ENCODE measurements around the gene ENTPD6.

Gene ENTPD6

DNA sequence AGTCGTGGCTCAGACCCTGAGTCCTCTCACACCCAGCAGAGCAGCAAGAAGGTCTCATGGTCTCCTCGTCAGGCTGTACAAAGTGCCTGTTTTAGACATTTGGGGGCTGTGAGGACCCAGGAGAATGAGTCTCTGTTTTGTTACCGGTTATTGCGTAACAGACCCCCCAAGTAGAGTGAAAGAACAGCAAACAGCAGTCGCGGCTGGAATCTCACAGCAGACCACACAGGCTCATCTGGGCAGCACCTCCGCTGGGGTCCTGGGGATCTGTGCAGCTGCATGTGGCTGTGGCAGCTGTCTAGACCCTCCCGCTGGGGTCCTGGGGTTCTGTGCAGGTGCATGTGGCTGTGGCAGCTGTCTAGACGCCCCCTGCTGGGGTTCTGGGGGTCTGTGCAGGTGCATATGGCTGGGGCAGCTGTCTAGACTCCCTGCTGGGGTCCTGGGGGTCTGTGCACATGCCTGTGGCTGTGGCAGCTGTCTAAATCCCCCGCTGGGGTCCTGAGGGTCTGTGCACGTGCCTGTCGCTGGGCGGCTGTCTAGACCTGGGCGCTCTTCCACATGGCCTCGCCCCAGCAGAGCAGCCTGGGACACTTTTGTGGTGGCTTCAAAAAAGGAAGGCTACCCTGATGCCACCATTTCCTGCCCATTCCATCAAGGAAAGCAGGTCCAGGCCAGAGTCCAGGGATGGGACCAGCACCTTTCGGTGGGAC, 24.7 kb downstream of the ENTPD6 start:
- no peak overlapping the region for H4K5ac ChIP-seq (ENCODE audit: low read length)
- no peak overlapping the region for H4K8ac ChIP-seq (ENCODE audit: low read depth, low read length)
- no peak overlapping the region for H3K4me2 ChIP-seq (ENCODE audit: low read length)
- H3K23ac ChIP-seq (ENCODE audit: low read length) = no peak overlapping the region
- H2BK5ac ChIP-seq (ENCODE audit: low read length) = no peak overlapping the region
- no peak overlapping the region for H2BK120ac ChIP-seq (ENCODE audit: low read depth, low read length)
- no peaks in the 10 kb centered on the region for H3K27me3 ChIP-seq (ENCODE audit: insufficient read depth, low read length, poor library complexity)
- DNase-seq = no peak
- H3K4ac ChIP-seq (ENCODE audit: low read depth, low read length) = no peak overlapping the region
- no peak overlapping the region for H3K18ac ChIP-seq (ENCODE audit: low read length)
- no peaks in the 10 kb centered on the region for H3K36me3 ChIP-seq (ENCODE audit: control insufficient read depth, insufficient read depth, low read length)
- no peak overlapping the region for H3K56ac ChIP-seq (ENCODE audit: low read length)
- H3K4me3 ChIP-seq (ENCODE audit: low read length) = no peak overlapping the region
- no peaks in the 10 kb centered on the region for H3K79me2 ChIP-seq (ENCODE audit: control insufficient read depth, insufficient read depth, low read length)
- WGBS (ENCODE audit: extremely low coverage, insufficient coverage, low lambda C conversion rate) = no CpG with 5 or more reads among the region's 16 CpGs
- peaks cover 4% of the 10 kb centered on the region for H3K4me1 ChIP-seq (ENCODE audit: control insufficient read depth, low read depth, low read length)
- H3K27ac ChIP-seq (ENCODE audit: low read depth, low read length) = no peak overlapping the region
- no peak overlapping the region for H2AK5ac ChIP-seq (ENCODE audit: low read length)
- H2BK15ac ChIP-seq (replicated peaks; ENCODE audit: low read depth) = no peak overlapping the region
- H3K9ac ChIP-seq (ENCODE audit: low read length) = no peak overlapping the region
- no peaks in the 10 kb centered on the region for H3K79me1 ChIP-seq (ENCODE audit: low read length)

DNA sequence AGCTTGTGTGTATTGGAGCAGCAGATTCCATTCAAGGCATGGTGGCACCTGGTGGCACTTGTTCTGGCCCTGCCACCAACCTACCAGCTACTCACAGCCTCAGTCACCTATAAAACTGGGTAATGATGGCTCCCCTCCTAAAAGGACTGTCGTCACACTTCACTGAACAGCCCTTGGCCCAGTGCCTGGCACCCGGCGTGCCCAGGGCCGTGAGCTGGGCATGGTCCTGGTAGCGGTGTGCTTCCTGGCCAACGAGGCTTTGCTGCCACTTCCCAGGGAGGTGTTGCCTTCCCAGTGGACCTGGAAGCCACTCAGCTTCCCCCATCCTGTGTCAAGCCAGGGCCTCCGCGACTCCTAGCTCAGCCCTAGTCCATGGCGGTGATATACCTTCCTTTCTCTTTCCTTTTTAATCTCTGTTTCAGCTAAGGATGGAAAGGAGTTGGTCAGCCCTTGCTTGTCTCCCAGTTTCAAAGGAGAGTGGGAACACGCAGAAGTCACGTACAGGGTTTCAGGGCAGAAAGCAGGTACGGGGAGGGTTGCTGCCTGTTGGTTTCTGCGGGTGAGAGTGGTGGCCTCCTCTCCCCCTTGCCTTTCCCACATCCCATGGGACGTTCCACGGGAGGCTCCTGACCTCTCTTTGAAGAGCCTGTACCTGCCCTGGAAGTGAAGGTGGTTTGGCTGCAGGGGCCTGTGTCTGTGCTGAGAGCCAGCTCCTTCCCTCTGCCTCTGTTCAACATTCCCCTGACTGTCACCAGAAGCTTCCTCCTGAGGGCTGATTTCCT, 25.5 kb downstream of the ENTPD6 start:
- H3K56ac ChIP-seq (ENCODE audit: low read length) = no peak overlapping the region
- no peak overlapping the region for H2BK120ac ChIP-seq (ENCODE audit: low read depth, low read length)
- H3K79me1 ChIP-seq (ENCODE audit: low read length) = no peaks in the 10 kb centered on the region
- H3K27me3 ChIP-seq (ENCODE audit: insufficient read depth, low read length, poor library complexity) = no peaks in the 10 kb centered on the region
- WGBS (ENCODE audit: extremely low coverage, insufficient coverage, low lambda C conversion rate) = no CpG with 5 or more reads among the region's 15 CpGs
- H3K4me1 ChIP-seq (ENCODE audit: control insufficient read depth, low read depth, low read length) = peaks cover 4% of the 10 kb centered on the region
- no peak overlapping the region for H3K4ac ChIP-seq (ENCODE audit: low read depth, low read length)
- no peak overlapping the region for H3K27ac ChIP-seq (ENCODE audit: low read depth, low read length)
- no peak overlapping the region for H2AK5ac ChIP-seq (ENCODE audit: low read length)
- H3K79me2 ChIP-seq (ENCODE audit: control insufficient read depth, insufficient read depth, low read length) = no peaks in the 10 kb centered on the region
- no peak overlapping the region for H2BK5ac ChIP-seq (ENCODE audit: low read length)
- no peaks in the 10 kb centered on the region for H3K36me3 ChIP-seq (ENCODE audit: control insufficient read depth, insufficient read depth, low read length)
- no peak overlapping the region for H3K4me3 ChIP-seq (ENCODE audit: low read length)
- no peak overlapping the region for H3K9ac ChIP-seq (ENCODE audit: low read length)
- H4K8ac ChIP-seq (ENCODE audit: low read depth, low read length) = no peak overlapping the region
- DNase-seq = no peak
- no peak overlapping the region for H4K5ac ChIP-seq (ENCODE audit: low read length)
- H3K23ac ChIP-seq (ENCODE audit: low read length) = no peak overlapping the region
- no peak overlapping the region for H3K18ac ChIP-seq (ENCODE audit: low read length)
- no peak overlapping the region for H3K4me2 ChIP-seq (ENCODE audit: low read length)
- no peak overlapping the region for H2BK15ac ChIP-seq (replicated peaks; ENCODE audit: low read depth)

DNA sequence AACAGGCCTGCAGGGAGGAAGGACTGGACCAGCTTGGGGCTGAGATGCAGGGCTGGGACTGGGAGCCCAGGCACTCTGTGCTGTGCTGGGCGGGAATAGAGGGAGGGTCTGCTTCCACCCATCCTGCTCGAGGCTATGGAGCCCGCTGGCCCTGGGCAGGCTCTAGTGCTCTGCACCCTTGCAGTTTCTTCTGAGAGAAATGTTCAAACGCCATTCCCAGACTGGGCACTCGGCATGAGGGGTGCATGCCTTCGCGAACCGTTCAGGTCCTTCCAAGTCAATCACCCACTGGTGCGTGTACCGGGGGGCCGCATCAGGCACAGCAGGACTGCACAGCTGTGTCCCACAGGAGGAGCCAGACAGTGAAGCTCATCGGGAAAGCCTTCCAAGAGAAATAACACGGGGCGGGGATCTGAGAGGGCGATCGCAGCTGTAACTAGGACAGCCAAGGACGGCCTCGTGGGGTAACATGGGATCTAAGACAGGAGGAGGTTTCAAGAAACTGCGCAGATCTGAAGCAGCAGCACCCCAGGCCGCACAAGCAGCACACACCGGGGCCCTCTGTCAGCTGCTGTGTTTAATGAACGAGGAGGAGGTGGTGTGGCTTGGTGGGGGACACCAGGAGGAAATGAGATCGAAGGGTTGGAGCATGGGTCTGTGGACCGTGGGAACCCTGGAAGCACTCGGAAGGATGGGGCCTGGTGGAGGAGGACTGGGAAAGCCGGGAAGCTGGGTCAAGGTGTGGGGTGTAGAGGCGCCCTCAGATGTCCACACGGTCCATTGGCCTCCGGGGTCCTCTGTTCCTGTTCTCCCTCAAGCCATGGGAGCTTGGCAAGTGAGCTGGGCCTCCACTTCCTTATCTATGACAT, 26.3 kb downstream of the ENTPD6 start:
- DNase-seq = no peak
- H3K27me3 ChIP-seq (ENCODE audit: insufficient read depth, low read length, poor library complexity) = no peaks in the 10 kb centered on the region
- no peaks in the 10 kb centered on the region for H3K79me1 ChIP-seq (ENCODE audit: low read length)
- H3K4me2 ChIP-seq (ENCODE audit: low read length) = no peak overlapping the region
- no peak overlapping the region for H3K4ac ChIP-seq (ENCODE audit: low read depth, low read length)
- H4K8ac ChIP-seq (ENCODE audit: low read depth, low read length) = no peak overlapping the region
- no peak overlapping the region for H3K27ac ChIP-seq (ENCODE audit: low read depth, low read length)
- H2BK15ac ChIP-seq (replicated peaks; ENCODE audit: low read depth) = no peak overlapping the region
- H3K9ac ChIP-seq (ENCODE audit: low read length) = no peak overlapping the region
- no peak overlapping the region for H3K4me3 ChIP-seq (ENCODE audit: low read length)
- no peak overlapping the region for H3K18ac ChIP-seq (ENCODE audit: low read length)
- H2BK120ac ChIP-seq (ENCODE audit: low read depth, low read length) = no peak overlapping the region
- no peaks in the 10 kb centered on the region for H3K36me3 ChIP-seq (ENCODE audit: control insufficient read depth, insufficient read depth, low read length)
- no peak overlapping the region for H3K56ac ChIP-seq (ENCODE audit: low read length)
- H3K79me2 ChIP-seq (ENCODE audit: control insufficient read depth, insufficient read depth, low read length) = no peaks in the 10 kb centered on the region
- no CpG with 5 or more reads among the region's 29 CpGs for WGBS (ENCODE audit: extremely low coverage, insufficient coverage, low lambda C conversion rate)
- H2AK5ac ChIP-seq (ENCODE audit: low read length) = no peak overlapping the region
- H3K4me1 ChIP-seq (ENCODE audit: control insufficient read depth, low read depth, low read length) = peaks cover 4% of the 10 kb centered on the region
- no peak overlapping the region for H4K5ac ChIP-seq (ENCODE audit: low read length)
- H3K23ac ChIP-seq (ENCODE audit: low read length) = no peak overlapping the region
- H2BK5ac ChIP-seq (ENCODE audit: low read length) = no peak overlapping the region

DNA sequence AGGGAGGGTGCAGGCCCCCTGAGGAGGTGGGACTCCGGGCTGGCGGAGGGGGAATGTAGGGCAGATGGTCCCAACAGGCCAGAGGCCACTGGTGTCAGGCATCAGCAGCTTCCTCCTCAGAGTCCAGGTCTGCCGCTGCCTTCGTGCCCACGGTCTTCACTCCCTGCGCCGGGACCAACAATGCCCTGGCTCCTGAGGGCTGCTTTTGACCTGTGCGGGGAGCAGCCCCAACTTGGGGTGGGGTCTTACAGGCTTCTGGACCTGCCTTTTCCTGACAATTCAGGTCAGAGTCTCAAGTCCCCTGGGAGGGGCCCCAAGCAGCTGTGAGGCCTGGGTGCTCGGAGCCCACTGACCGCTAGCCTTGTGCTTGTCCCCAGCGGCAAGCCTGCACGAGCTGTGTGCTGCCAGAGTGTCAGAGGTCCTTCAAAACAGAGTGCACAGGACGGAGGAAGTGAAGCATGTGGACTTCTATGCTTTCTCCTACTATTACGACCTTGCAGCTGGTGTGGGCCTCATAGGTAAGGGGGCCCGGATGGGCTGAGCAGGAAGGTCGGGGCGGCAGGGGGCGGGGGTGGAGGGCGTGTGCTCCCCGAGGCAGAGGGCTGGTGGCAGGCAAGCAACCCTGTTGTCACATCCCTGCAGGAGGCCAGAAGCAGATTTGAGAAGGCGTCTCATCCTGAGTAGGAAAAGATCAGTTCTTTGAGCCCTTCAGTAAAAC, 27.1 kb downstream of the ENTPD6 start:
- Histone ChIP-seq H3K4me1 (ENCODE audit: control insufficient read depth, low read depth, low read length) (peaks cover 4% of the 10 kb centered on the region), H3K18ac (ENCODE audit: low read length) (no peak overlapping the region), H2BK15ac (replicated peaks; ENCODE audit: low read depth) (no peak overlapping the region), H3K27me3 (ENCODE audit: insufficient read depth, low read length, poor library complexity) (no peaks in the 10 kb centered on the region), H4K8ac (ENCODE audit: low read depth, low read length) (no peak overlapping the region), H3K4me2 (ENCODE audit: low read length) (no peak overlapping the region), H2BK120ac (ENCODE audit: low read depth, low read length) (no peak overlapping the region), H2BK5ac (ENCODE audit: low read length) (no peak overlapping the region), H3K4me3 (ENCODE audit: low read length) (no peak overlapping the region), H3K56ac (ENCODE audit: low read length) (peak overlapping the region; percentile 49), H2AK5ac (ENCODE audit: low read length) (no peak overlapping the region), H3K79me2 (ENCODE audit: control insufficient read depth, insufficient read depth, low read length) (no peaks in the 10 kb centered on the region), H3K4ac (ENCODE audit: low read depth, low read length) (no peak overlapping the region), H3K36me3 (ENCODE audit: control insufficient read depth, insufficient read depth, low read length) (no peaks in the 10 kb centered on the region), H3K79me1 (ENCODE audit: low read length) (no peaks in the 10 kb centered on the region), H3K27ac (ENCODE audit: low read depth, low read length) (peak overlapping the region; percentile 23), H4K5ac (ENCODE audit: low read length) (no peak overlapping the region), H3K9ac (ENCODE audit: low read length) (no peak overlapping the region), H3K23ac (ENCODE audit: low read length) (no peak overlapping the region)
- no peak for DNase-seq
- WGBS (ENCODE audit: extremely low coverage, insufficient coverage, low lambda C conversion rate) = no CpG with 5 or more reads among the region's 21 CpGs

DNA sequence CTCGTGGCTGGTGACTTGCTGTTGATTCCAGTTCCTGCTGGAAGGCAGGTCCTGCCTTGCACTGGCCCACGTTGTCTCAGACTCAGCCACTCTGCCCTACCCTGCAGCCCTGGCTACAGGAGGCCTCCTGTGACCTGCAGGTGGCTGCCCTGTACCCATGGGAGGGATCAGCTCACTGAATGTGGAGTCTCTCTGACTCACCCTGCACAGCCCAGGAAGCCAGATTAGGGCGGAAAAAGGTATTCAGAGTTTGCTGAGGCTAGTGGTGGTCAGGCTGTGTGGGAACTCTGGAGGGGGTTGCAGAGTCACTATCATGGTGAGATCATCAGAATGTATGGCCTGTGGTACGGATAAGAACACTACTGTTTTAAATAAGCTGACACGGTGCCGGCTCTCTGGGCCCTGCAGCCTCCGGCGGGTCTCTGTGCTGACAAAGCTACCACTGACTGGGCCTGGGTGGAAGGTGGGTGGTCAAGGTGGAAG, 27.7 kb downstream of the ENTPD6 start:
- Histone ChIP-seq H3K4me3 (ENCODE audit: low read length) (no peak overlapping the region), H3K4ac (ENCODE audit: low read depth, low read length) (no peak overlapping the region), H3K27me3 (ENCODE audit: insufficient read depth, low read length, poor library complexity) (no peaks in the 10 kb centered on the region), H2BK15ac (replicated peaks; ENCODE audit: low read depth) (no peak overlapping the region), H4K8ac (ENCODE audit: low read depth, low read length) (no peak overlapping the region), H3K79me1 (ENCODE audit: low read length) (no peaks in the 10 kb centered on the region), H3K79me2 (ENCODE audit: control insufficient read depth, insufficient read depth, low read length) (no peaks in the 10 kb centered on the region), H3K9ac (ENCODE audit: low read length) (no peak overlapping the region), H3K36me3 (ENCODE audit: control insufficient read depth, insufficient read depth, low read length) (no peaks in the 10 kb centered on the region), H3K27ac (ENCODE audit: low read depth, low read length) (peak overlapping the region; percentile 23), H3K4me1 (ENCODE audit: control insufficient read depth, low read depth, low read length) (peaks cover 4% of the 10 kb centered on the region), H3K23ac (ENCODE audit: low read length) (no peak overlapping the region), H2BK5ac (ENCODE audit: low read length) (no peak overlapping the region), H2AK5ac (ENCODE audit: low read length) (no peak overlapping the region), H3K18ac (ENCODE audit: low read length) (no peak overlapping the region), H2BK120ac (ENCODE audit: low read depth, low read length) (no peak overlapping the region), H3K4me2 (ENCODE audit: low read length) (no peak overlapping the region), H3K56ac (ENCODE audit: low read length) (peak overlapping the region; percentile 49), H4K5ac (ENCODE audit: low read length) (no peak overlapping the region)
- peak; percentile 97 for DNase-seq
- WGBS (ENCODE audit: extremely low coverage, insufficient coverage, low lambda C conversion rate) = no CpG with 5 or more reads among the region's 8 CpGs
